GM21528 (cell line): ENCODE data around the gene POLD1.
A peak's percentile ranks its signal among the peaks of the same experiment; 100 is the strongest.

Experiments used
- ATAC-seq: cut with Tn5 transposase; IDR thresholded peaks from one replicate; pipeline ENCODE4 v1.9.1; 2021; ENCODE audit warnings: mild to moderate bottlenecking, moderate library complexity; ENCODE audit not compliant: unreplicated experiment, low FRiP score

The POLD1 gene

GRCh38 chr19:50362656-50363424 is 21.3 kb upstream of the POLD1 start:
- no peak for ATAC-seq

- ATAC-seq, result no peak
Measured at GRCh38 chr19:50365434-50366306, 18.5 kb upstream of the POLD1 start, which contains the start of gene NAPSA. NAPSA (minus strand) TSS chr19:50365639; CDS start chr19:50365621, 18 bp downstream.

- ATAC-seq, result no peak
Measured at GRCh38 chr19:50368649-50369570, 15.2 kb upstream of the POLD1 start.

GRCh38 chr19:50371914-50372475 is 12.2 kb upstream of the POLD1 start:
- no peak for ATAC-seq

GRCh38 chr19:50376166-50377050 is 7.7 kb upstream of the POLD1 start, which contains the start of gene NR1H2:
NR1H2 (plus strand) TSS chr19:50376457; CDS start chr19:50377606, 1,149 bp downstream.
- ATAC-seq, result peak; percentile 67

GRCh38 chr19:50377051-50377461 is 7.1 kb upstream of the POLD1 start:
- no peak for ATAC-seq

GRCh38 chr19:50377517-50377916 is 6.6 kb upstream of the POLD1 start:
- no peak for ATAC-seq

GRCh38 chr19:50378169-50378862 is 5.8 kb upstream of the POLD1 start:
- no peak for ATAC-seq

- ATAC-seq, result no peak
Measured at GRCh38 chr19:50378863-50379236, 5.3 kb upstream of the POLD1 start.

GRCh38 chr19:50379602-50380001 is 4.5 kb upstream of the POLD1 start:
- no peak for ATAC-seq

GRCh38 chr19:50380137-50380536 is 4.0 kb upstream of the POLD1 start:
- ATAC-seq, result no peak

- ATAC-seq, result no peak
Measured at GRCh38 chr19:50380751-50381151, 3.4 kb upstream of the POLD1 start.

- no peak for ATAC-seq
Measured at GRCh38 chr19:50381881-50382729, 2.0 kb upstream of the POLD1 start.

GRCh38 chr19:50383001-50383851 is 921 bp upstream of the POLD1 start:
- peak; percentile 6 for ATAC-seq

GRCh38 chr19:50384685-50385535 is 763 bp downstream of the POLD1 start:
- no peak for ATAC-seq
